Heart left ventricle (tissue), 13 donors: ENCODE results near the gene SETBP1.

ENCODE experiments used
- POLR2A ChIP-seq, 2 donors: fragments of 450-650 bp; IDR thresholded peaks; one replicate each; pipeline ENCODE4 v1.6.1; 2017; ENCODE audit warnings: antibody characterized with exemption in 2 of 2, mild to moderate bottlenecking in 2 of 2, moderate library complexity in 2 of 2
- TF ChIP-seq, protein P1 (sequence below), 12 donors: fragments of 200-600 bp; sonication (generic) in 4 of 12; IDR thresholded peaks; one replicate each; pipeline versions ENCODE4 v1.5.0 to v1.8.0; 2018 to 2022; ENCODE audit warnings: antibody characterized with exemption in 12 of 12, mild to moderate bottlenecking in 5 of 12
- donor health status: ischemic (EF 13 %, LVEDD 7.1; RV severe dilation, severe dysfunction).
- donor health status: DM: no; HTN: yes; CAD: no.
- donor health status: DM: no; HTN: no; CAD: no.
- donor health status: ischemic (EF 25% LVEDD 6.9; RV normal size, moderate dysfunction).
- donor health status: ischemic (EF 25% LVEDD 5.7; RV mildly dilated, moderate dysfunction).
- donor health status: ischemic (EF 35%, LVEDD 5.7; RV mildly dilated, moderate dysfunction).
- donor health status: nonischemic (EF 11% LVEDD 7.7; RV severe dilation, severe dysfunction).
- donor health status: DM: yes; HTN: yes; CAD: no.
- donor health status: PGD.
- donor health status: ischemic (EF 29% LVEDD 5.4; RV normal size, mild dysfunction).
- donor health status: nonischemic (EF 23%, LVEDD 6.1; RV moderate dilation, normal function).

DNA sequence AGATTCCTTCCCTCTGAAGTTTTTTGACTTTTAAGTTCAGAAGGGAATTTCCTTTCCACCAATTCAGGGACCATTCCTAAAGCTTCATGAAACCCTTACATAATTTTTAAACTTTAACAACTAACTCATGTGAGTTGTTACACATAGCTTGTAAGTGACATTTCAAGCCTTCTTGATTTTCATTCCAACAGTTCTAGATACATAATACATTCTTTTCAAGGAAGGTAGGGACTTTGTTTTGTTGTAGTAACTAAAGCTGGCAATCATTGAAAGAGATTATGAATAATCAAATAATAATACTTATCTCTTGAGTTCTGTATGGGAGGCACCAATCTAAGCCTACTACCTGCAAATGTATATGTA is 45.4 kb downstream of the SETBP1 start:
- TF ChIP-seq, protein P1, sequence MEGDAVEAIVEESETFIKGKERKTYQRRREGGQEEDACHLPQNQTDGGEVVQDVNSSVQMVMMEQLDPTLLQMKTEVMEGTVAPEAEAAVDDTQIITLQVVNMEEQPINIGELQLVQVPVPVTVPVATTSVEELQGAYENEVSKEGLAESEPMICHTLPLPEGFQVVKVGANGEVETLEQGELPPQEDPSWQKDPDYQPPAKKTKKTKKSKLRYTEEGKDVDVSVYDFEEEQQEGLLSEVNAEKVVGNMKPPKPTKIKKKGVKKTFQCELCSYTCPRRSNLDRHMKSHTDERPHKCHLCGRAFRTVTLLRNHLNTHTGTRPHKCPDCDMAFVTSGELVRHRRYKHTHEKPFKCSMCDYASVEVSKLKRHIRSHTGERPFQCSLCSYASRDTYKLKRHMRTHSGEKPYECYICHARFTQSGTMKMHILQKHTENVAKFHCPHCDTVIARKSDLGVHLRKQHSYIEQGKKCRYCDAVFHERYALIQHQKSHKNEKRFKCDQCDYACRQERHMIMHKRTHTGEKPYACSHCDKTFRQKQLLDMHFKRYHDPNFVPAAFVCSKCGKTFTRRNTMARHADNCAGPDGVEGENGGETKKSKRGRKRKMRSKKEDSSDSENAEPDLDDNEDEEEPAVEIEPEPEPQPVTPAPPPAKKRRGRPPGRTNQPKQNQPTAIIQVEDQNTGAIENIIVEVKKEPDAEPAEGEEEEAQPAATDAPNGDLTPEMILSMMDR (IDR thresholded peaks at IDR 0.05) = no peak
- TF ChIP-seq POLR2A (IDR thresholded peaks at IDR 0.05) = no peak
